IMR-90 (cell line): ENCODE results near the gene CEP162. TPM values are rescaled to one million over a fixed set of nuclear protein-coding genes. Genes with fewer than 3 reads are reported as not detected.

Experiments
- ATAC-seq: fragments of 200-7000 bp; cut with Tn5 transposase; 2 replicates; pipeline ENCODE4 v1.9.1; 2020; ENCODE audit warnings: low read depth, mild to moderate bottlenecking, moderate library complexity
- BruUV-seq: library from RNA; stranded (reverse); fragments of 400-500 nt; replicated peaks from 2 replicates; lab custom pipeline; 2021; lab: Mats Ljungman, UMichigan
- CTCF ChIA-PET: fragments of 300-600 bp; formaldehyde crosslinking; extraction: SDS; loops from one replicate; lab custom pipeline; 2021; ENCODE audit warnings: antibody characterized with exemption; lab: Yijun Ruan, JAX
- POLR2A ChIA-PET: fragments of 300-600 bp; sonication (Branson Sonifier 250); formaldehyde crosslinking; loops from one replicate; lab custom pipeline; 2022; ENCODE audit warnings: antibody characterized with exemption; ENCODE audit not compliant: unreplicated experiment; lab: Charles Lee
- DNase-seq: peaks from one replicate; pipeline ENCODE4 v3.0.0; 2013
- H2AFZ ChIP-seq: replicated peaks from 2 replicates; pipeline ENCODE3; 2013; ENCODE audit warnings: low read length, mild to moderate bottlenecking; ENCODE audit not compliant: poor library complexity
- H2AK5ac ChIP-seq: 2 replicates; pipeline ENCODE4 v1.6.1; 2013; ENCODE audit warnings: low read depth, low read length, inconsistent platforms
- H2AK9ac ChIP-seq: replicated peaks from 2 replicates; pipeline ENCODE3; 2013; ENCODE audit warnings: mild to moderate bottlenecking, low read depth, low read length, moderate library complexity; ENCODE audit not compliant: poor library complexity
- H2BK120ac ChIP-seq: 2 replicates; pipeline ENCODE4 v1.6.1; 2013; ENCODE audit warnings: low read depth, low read length, inconsistent platforms
- H2BK15ac ChIP-seq: 3 replicates; pipeline ENCODE4 v1.6.1; 2013; ENCODE audit warnings: low read depth, low read length, inconsistent platforms
- H2BK20ac ChIP-seq: 2 replicates; pipeline ENCODE4 v1.6.1; 2013; ENCODE audit warnings: low read depth, mild to moderate bottlenecking, inconsistent platforms, low read length, moderate library complexity
- H2BK5ac ChIP-seq: 2 replicates; pipeline ENCODE4 v1.6.1; 2013; ENCODE audit warnings: mild to moderate bottlenecking, low read depth, low read length, inconsistent platforms; ENCODE audit not compliant: poor library complexity, severe bottlenecking
- H3K14ac ChIP-seq: replicated peaks from 2 replicates; pipeline ENCODE4 v1.6.1; 2013; ENCODE audit warnings: low read depth, low read length, inconsistent platforms
- H3K18ac ChIP-seq: 2 replicates; pipeline ENCODE4 v1.6.1; 2013; ENCODE audit warnings: low read depth, low read length, control low read depth
- H3K23ac ChIP-seq: 2 replicates; pipeline ENCODE4 v1.6.1; 2013; ENCODE audit warnings: low read depth, low read length, inconsistent platforms
- H3K27ac ChIP-seq: 2 replicates; pipeline ENCODE4 v1.5.1; 2013; ENCODE audit warnings: mild to moderate bottlenecking, control low read depth, low read length; ENCODE audit not compliant: insufficient read depth
- H3K27me3 ChIP-seq: 2 replicates; pipeline ENCODE4 v1.6.1; 2013; ENCODE audit warnings: low read length; ENCODE audit not compliant: control insufficient read depth, insufficient read depth
- H3K36me3 ChIP-seq: 2 replicates; pipeline ENCODE4 v1.6.1; 2013; ENCODE audit warnings: low read length, mixed read lengths; ENCODE audit not compliant: control insufficient read depth, insufficient read depth
- H3K4ac ChIP-seq: 2 replicates; pipeline ENCODE4 v1.6.1; 2013; ENCODE audit warnings: low read depth, low read length, inconsistent platforms
- H3K4me1 ChIP-seq: 2 replicates; pipeline ENCODE4 v1.6.1; 2013; ENCODE audit warnings: low read length, mixed read lengths; ENCODE audit not compliant: control insufficient read depth, insufficient read depth
- H3K4me2 ChIP-seq: 2 replicates; pipeline ENCODE4 v1.6.1; 2013; ENCODE audit warnings: low read depth, mild to moderate bottlenecking, control low read depth, low read length, moderate library complexity
- H3K4me3 ChIP-seq: 2 replicates; pipeline ENCODE4 v1.5.1; 2013; ENCODE audit warnings: low read depth, mild to moderate bottlenecking, control low read depth, low read length, moderate library complexity; ENCODE audit not compliant: insufficient read depth
- H3K56ac ChIP-seq: 2 replicates; pipeline ENCODE4 v1.6.1; 2013; ENCODE audit warnings: low read length, inconsistent platforms; ENCODE audit not compliant: insufficient read depth; ENCODE audit errors: extremely low read depth
- H3K79me1 ChIP-seq, 2 experiments: 2 replicates each; pipeline ENCODE4 v1.6.1; 2013; ENCODE audit warnings: low read length in 2 of 2, inconsistent platforms in 1 of 2, low read depth in 1 of 2
- H3K9ac ChIP-seq: 2 replicates; pipeline ENCODE4 v1.6.1; 2013; ENCODE audit warnings: low read depth, low read length, control low read depth
- H3K9me1 ChIP-seq: 2 replicates; pipeline ENCODE4 v1.6.1; 2013; ENCODE audit warnings: low read length, inconsistent platforms; ENCODE audit not compliant: insufficient read depth
- H3K9me3 ChIP-seq: 2 replicates; pipeline ENCODE4 v1.6.1; 2013; ENCODE audit warnings: low read length; ENCODE audit not compliant: control insufficient read depth, insufficient read depth
- H4K20me1 ChIP-seq: 2 replicates; pipeline ENCODE4 v1.6.1; 2013; ENCODE audit warnings: low read length, inconsistent platforms; ENCODE audit not compliant: insufficient read depth
- H4K5ac ChIP-seq: 2 replicates; pipeline ENCODE4 v1.6.1; 2013; ENCODE audit warnings: mild to moderate bottlenecking, low read depth, low read length, control low read depth
- H4K8ac ChIP-seq, 2 experiments: 2 replicates each; pipeline ENCODE4 v1.6.1; 2013; ENCODE audit warnings: low read depth in 2 of 2, low read length in 2 of 2, control low read depth in 1 of 2, inconsistent platforms in 1 of 2
- H4K91ac ChIP-seq: 2 replicates; pipeline ENCODE4 v1.6.1; 2013; ENCODE audit warnings: low read depth, low read length, inconsistent platforms; ENCODE audit not compliant: insufficient read depth
- BHLHE40 ChIP-seq: fragments of 150-350 bp; IDR thresholded peaks from 2 replicates; pipeline ENCODE4 v1.6.1; 2016; ENCODE audit warnings: mild to moderate bottlenecking, low read depth, low read length
- CEBPB ChIP-seq: IDR thresholded peaks from 2 replicates; pipeline ENCODE4 v1.6.1; 2012; ENCODE audit warnings: low read depth, low read length, improper control_type of control experiment
- CHD1 ChIP-seq: IDR thresholded peaks from 2 replicates; pipeline ENCODE4 v1.6.1; 2012; ENCODE audit warnings: low read depth, low read length, improper control_type of control experiment
- CTCF ChIP-seq: conservative IDR thresholded peaks from 2 replicates; pipeline ENCODE4 v1.5.1; 2012; ENCODE audit warnings: mild to moderate bottlenecking, low read depth, low read length, improper control_type of control experiment
- ELK1 ChIP-seq: fragments of 150-350 bp; IDR thresholded peaks from 2 replicates; pipeline ENCODE4 v1.6.1; 2016; ENCODE audit warnings: low read depth, mild to moderate bottlenecking, low read length, moderate library complexity, borderline replicate concordance
- FOS ChIP-seq: fragments of 150-350 bp; IDR thresholded peaks from 2 replicates; pipeline ENCODE4 v1.6.1; 2016; ENCODE audit warnings: low read depth, low read length
- MAFK ChIP-seq: IDR thresholded peaks from 2 replicates; pipeline ENCODE4 v1.6.1; 2012; ENCODE audit warnings: low read depth, low read length, improper control_type of control experiment
- MAZ ChIP-seq: IDR thresholded peaks from 2 replicates; pipeline ENCODE4 v1.6.1; 2012; ENCODE audit warnings: low read depth, mild to moderate bottlenecking, low read length, improper control_type of control experiment, moderate library complexity, borderline replicate concordance
- MXI1 ChIP-seq: IDR thresholded peaks from 2 replicates; pipeline ENCODE4 v1.6.1; 2012; ENCODE audit warnings: low read depth, mild to moderate bottlenecking, low read length, moderate library complexity, borderline replicate concordance
- NFE2L2 ChIP-seq: fragments of 150-350 bp; IDR thresholded peaks from 2 replicates; pipeline ENCODE4 v1.6.1; 2016; ENCODE audit warnings: low read depth, mild to moderate bottlenecking, low read length
- POLR2A ChIP-seq: IDR thresholded peaks from 2 replicates; pipeline ENCODE4 v1.6.1; 2012; ENCODE audit warnings: mild to moderate bottlenecking, low read depth, low read length
- RAD21 ChIP-seq: IDR thresholded peaks from 2 replicates; pipeline ENCODE4 v1.6.1; 2012; ENCODE audit warnings: low read length, improper control_type of control experiment
- RCOR1 ChIP-seq: IDR thresholded peaks from 2 replicates; pipeline ENCODE4 v1.6.1; 2012; ENCODE audit warnings: mild to moderate bottlenecking, low read length, improper control_type of control experiment; ENCODE audit not compliant: insufficient replicate concordance
- RFX5 ChIP-seq: IDR thresholded peaks from 2 replicates; pipeline ENCODE4 v1.8.0; 2012; ENCODE audit warnings: low read depth, mild to moderate bottlenecking, low read length, moderate library complexity
- SMC3 ChIP-seq: fragments of 150-350 bp; IDR thresholded peaks from 2 replicates; pipeline ENCODE4 v1.6.1; 2016; ENCODE audit warnings: low read depth, mild to moderate bottlenecking, antibody characterized with exemption, low read length, moderate library complexity
- USF2 ChIP-seq: fragments of 150-350 bp; IDR thresholded peaks from 2 replicates; pipeline ENCODE4 v1.6.1; 2017; ENCODE audit warnings: mild to moderate bottlenecking, antibody characterized with exemption, low read length, low read depth
- WGBS, 2 experiments: methylation state at CpG; one replicate each; pipeline versions ENCODE4 v1.1.5 to v1.1.7; 2013; ENCODE audit warnings: missing lambda C conversion rate in 2 of 2; ENCODE audit not compliant: insufficient read length in 1 of 2; ENCODE audit errors: extremely low coverage in 2 of 2; 5-methylcytosine and 5-hydroxymethylcytosine counted together
- dilution Hi-C: fragments of 300-500 bp; cut with HindIII; formaldehyde crosslinking; loops from one replicate; pipeline ENCODE4 v1.14.3; 2018; ENCODE audit warnings: low sequenced_read_pairs; ENCODE audit not compliant: unreplicated experiment
- in situ Hi-C: fragments of 300-500 bp; cut with MboI; formaldehyde crosslinking; loops from 3 replicates; pipeline ENCODE4 v1.14.3; 2019; ENCODE audit warnings: low sequenced_read_pairs, inconsistent platforms, mixed read lengths
- intact Hi-C: fragments of 100-400 bp; cut with micrococcal nuclease; formaldehyde crosslinking; loops from 2 replicates; pipeline ENCODE4 v1.10.0; 2022
- polyA plus RNA-seq, 3 experiments: library from polyadenylated mRNA; depleted of rRNA; stranded (reverse); fragments of >200 nt; gene quantifications; 2 replicates each; pipeline ENCODE4 v1.2.3, GENCODE V29; 2012; ENCODE audit warnings: low replicate concordance in 1 of 3
- total RNA-seq: library from RNA; depleted of rRNA; stranded (reverse); fragments of >200 nt; gene quantifications from 2 replicates; pipeline ENCODE4 v1.2.3, GENCODE V29; 2012

CEP162 gene
- total and polyA plus RNA-seq, 2 of the 4 experiments (the other 2 are of a cell fraction), result 1.2 to 1.6 TPM

- Histone ChIP-seq H3K27me3 (no peaks in the 10 kb centered on the region), H2BK20ac (no peak overlapping the region), H2BK15ac (no peak overlapping the region), H4K20me1 (no peaks in the 10 kb centered on the region), H2AK9ac (no peak overlapping the region), H2AFZ (no peak overlapping the region), H3K4me3 (no peak overlapping the region), H3K56ac (no peak overlapping the region), H3K23ac (no peak overlapping the region), H3K9me1 (no peaks in the 10 kb centered on the region), H4K8ac (no peak overlapping the region), H3K27ac (no peak overlapping the region), H3K9ac (no peak overlapping the region), H3K79me1 (no peaks in the 10 kb centered on the region), H2BK120ac (no peak overlapping the region), H4K91ac (no peak overlapping the region), H3K4me2 (no peak overlapping the region), H3K18ac (no peak overlapping the region), H4K5ac (no peak overlapping the region), H3K36me3 (no peaks in the 10 kb centered on the region), H3K9me3 (no peaks in the 10 kb centered on the region), H3K14ac (no peak overlapping the region), H2AK5ac (no peak overlapping the region), H3K4ac (no peak overlapping the region), H3K4me1 (no peaks in the 10 kb centered on the region), H2BK5ac (no peak overlapping the region)
- ChIA-PET POLR2A (no interaction called here), CTCF (no interaction called here)
- BruUV-seq, result no TSS peak
- TF ChIP-seq NFE2L2 (no peak), CTCF (no peak), CEBPB (no peak), MXI1 (no peak), POLR2A (no peak), CHD1 (no peak), RCOR1 (no peak), RAD21 (no peak), FOS (no peak), RFX5 (no peak), ELK1 (no peak), MAFK (no peak), BHLHE40 (no peak), SMC3 (no peak), USF2 (no peak), MAZ (no peak)
- intact Hi-C loops, result no loop called here
- peak; percentile 24 for DNase-seq
- 0% methylated on average over 1 of the region's 1 CpG; no CpG with 5 or more reads in 1 of the 2 experiments for WGBS, 2 experiments
- dilution Hi-C loops, result no loop called here
- no peak for ATAC-seq
- in situ Hi-C loops, result no loop called here
These were observed 124.4 kb downstream of the CEP162 start for GRCh38 chr6:84103029-84103428.
